ENCODE data around the gene ETV3L.

ETV3L gene

GRCh38 chr1:157086299-157086698 lies 13.3 kb downstream of the ETV3L start:
- Histone ChIP-seq H3K27me3 (ENCODE audit: insufficient read depth, low read length, poor library complexity) (peaks cover 14% of the 10 kb centered on the region), H3K79me2 (ENCODE audit: insufficient read depth, low read length) (no peaks in the 10 kb centered on the region), H3K4me2 (ENCODE audit: insufficient read depth, low read length) (no peak overlapping the region), H3K4me1 (ENCODE audit: insufficient read depth, low read length) (no peaks in the 10 kb centered on the region), H3K9ac (ENCODE audit: low read depth, low read length) (no peak overlapping the region), H3K27ac (ENCODE audit: low read length) (no peak overlapping the region), H4K20me1 (ENCODE audit: insufficient read depth, low read length) (no peaks in the 10 kb centered on the region), H3K36me3 (ENCODE audit: insufficient read depth, low read length) (no peaks in the 10 kb centered on the region), H2AFZ (ENCODE audit: low read depth, low read length) (no peak overlapping the region), H3K4me3 (ENCODE audit: low read depth in 1 of 2, low read length in 2 of 2) (no peak overlapping the region), H3K9me3 (ENCODE audit: insufficient read depth, low read length, severe bottlenecking) (no peaks in the 10 kb centered on the region)
- DNase-seq (no peak), ATAC-seq (ENCODE audit: insufficient read depth, low read depth) (no peak)
- no peak for TF ChIP-seq EZH2 (IDR thresholded peaks at IDR 0.05; ENCODE audit: borderline replicate concordance, low read depth, low read length, severe bottlenecking)
- TF ChIP-seq CTCF (IDR thresholded peaks at IDR 0.05; ENCODE audit: borderline replicate concordance, extremely low read depth, low read length, poor library complexity, severe bottlenecking): no peak

- H3K9ac ChIP-seq (ENCODE audit: low read depth, low read length): no peak overlapping the region
- no peaks in the 10 kb centered on the region for H3K36me3 ChIP-seq (ENCODE audit: insufficient read depth, low read length)
- TF ChIP-seq CTCF (IDR thresholded peaks at IDR 0.05; ENCODE audit: borderline replicate concordance, extremely low read depth, low read length, poor library complexity, severe bottlenecking): no peak
- H3K79me2 ChIP-seq (ENCODE audit: insufficient read depth, low read length): no peaks in the 10 kb centered on the region
- no peaks in the 10 kb centered on the region for H3K4me1 ChIP-seq (ENCODE audit: insufficient read depth, low read length)
- H3K27me3 ChIP-seq (ENCODE audit: insufficient read depth, low read length, poor library complexity): peaks cover 14% of the 10 kb centered on the region
- H3K4me2 ChIP-seq (ENCODE audit: insufficient read depth, low read length): no peak overlapping the region
- H2AFZ ChIP-seq (ENCODE audit: low read depth, low read length): no peak overlapping the region
- H3K4me3 ChIP-seq (ENCODE audit: low read depth in 1 of 2, low read length in 2 of 2): no peak overlapping the region
- DNase-seq (no peak), ATAC-seq (ENCODE audit: insufficient read depth, low read depth) (no peak)
- H3K9me3 ChIP-seq (ENCODE audit: insufficient read depth, low read length, severe bottlenecking): no peaks in the 10 kb centered on the region
- no peaks in the 10 kb centered on the region for H4K20me1 ChIP-seq (ENCODE audit: insufficient read depth, low read length)
- no peak overlapping the region for H3K27ac ChIP-seq (ENCODE audit: low read length)
Observed at GRCh38 chr1:157085421-157085820, 14.2 kb downstream of the ETV3L start.

- H3K9me3 ChIP-seq (ENCODE audit: insufficient read depth, low read length, severe bottlenecking): no peaks in the 10 kb centered on the region
- DNase-seq (no peak), ATAC-seq (ENCODE audit: insufficient read depth, low read depth) (no peak)
- no peak overlapping the region for H2AFZ ChIP-seq (ENCODE audit: low read depth, low read length)
- no peaks in the 10 kb centered on the region for H3K36me3 ChIP-seq (ENCODE audit: insufficient read depth, low read length)
- no peak for TF ChIP-seq CTCF (IDR thresholded peaks at IDR 0.05; ENCODE audit: borderline replicate concordance, extremely low read depth, low read length, poor library complexity, severe bottlenecking)
- TF ChIP-seq EZH2 (IDR thresholded peaks at IDR 0.05; ENCODE audit: borderline replicate concordance, low read depth, low read length, severe bottlenecking): no peak
- no peaks in the 10 kb centered on the region for H3K4me1 ChIP-seq (ENCODE audit: insufficient read depth, low read length)
- no peak overlapping the region for H3K4me3 ChIP-seq (ENCODE audit: low read depth in 1 of 2, low read length in 2 of 2)
- no peak overlapping the region for H3K9ac ChIP-seq (ENCODE audit: low read depth, low read length)
- no peak overlapping the region for H3K27ac ChIP-seq (ENCODE audit: low read length)
- no peak overlapping the region for H3K4me2 ChIP-seq (ENCODE audit: insufficient read depth, low read length)
- H3K27me3 ChIP-seq (ENCODE audit: insufficient read depth, low read length, poor library complexity): peaks cover 10% of the 10 kb centered on the region
- no peaks in the 10 kb centered on the region for H4K20me1 ChIP-seq (ENCODE audit: insufficient read depth, low read length)
- no peaks in the 10 kb centered on the region for H3K79me2 ChIP-seq (ENCODE audit: insufficient read depth, low read length)
Observed at GRCh38 chr1:157084720-157085119, 14.9 kb downstream of the ETV3L start.

GRCh38 chr1:157081707-157082106 lies 17.9 kb downstream of the ETV3L start:
- no peaks in the 10 kb centered on the region for H3K9me3 ChIP-seq (ENCODE audit: insufficient read depth, low read length, severe bottlenecking)
- no peaks in the 10 kb centered on the region for H3K36me3 ChIP-seq (ENCODE audit: insufficient read depth, low read length)
- H3K4me1 ChIP-seq (ENCODE audit: insufficient read depth, low read length): no peaks in the 10 kb centered on the region
- no peak for TF ChIP-seq CTCF (IDR thresholded peaks at IDR 0.05; ENCODE audit: borderline replicate concordance, extremely low read depth, low read length, poor library complexity, severe bottlenecking)
- no peak for TF ChIP-seq EZH2 (IDR thresholded peaks at IDR 0.05; ENCODE audit: borderline replicate concordance, low read depth, low read length, severe bottlenecking)
- H3K4me2 ChIP-seq (ENCODE audit: insufficient read depth, low read length): no peak overlapping the region
- H3K4me3 ChIP-seq (ENCODE audit: low read depth in 1 of 2, low read length in 2 of 2): no peak overlapping the region
- no peak for DNase-seq
- no peak overlapping the region for H3K27ac ChIP-seq (ENCODE audit: low read length)
- ATAC-seq (ENCODE audit: insufficient read depth, low read depth): no peak
- peaks cover 12% of the 10 kb centered on the region for H3K27me3 ChIP-seq (ENCODE audit: insufficient read depth, low read length, poor library complexity)
- H2AFZ ChIP-seq (ENCODE audit: low read depth, low read length): no peak overlapping the region
- H4K20me1 ChIP-seq (ENCODE audit: insufficient read depth, low read length): no peaks in the 10 kb centered on the region
- no peak overlapping the region for H3K9ac ChIP-seq (ENCODE audit: low read depth, low read length)
- no peaks in the 10 kb centered on the region for H3K79me2 ChIP-seq (ENCODE audit: insufficient read depth, low read length)

Data from DND-41 (cell line).